LNCaP clone FGC (cell line): ENCODE data around the gene KRTAP19-4.

ENCODE experiments used
- DNase-seq: peaks from one replicate; pipeline ENCODE4 v3.0.0-alpha.2; 2011; ENCODE audit warnings: low read depth
- H3K4me3 ChIP-seq: 2 replicates; pipeline ENCODE4 v1.5.1; 2011; ENCODE audit warnings: mild to moderate bottlenecking, low read depth, low read length, control low read depth
- TF ChIP-seq, protein P1 (sequence below): IDR thresholded peaks from 2 replicates; pipeline ENCODE4 v1.5.1; 2012; ENCODE audit warnings: mild to moderate bottlenecking; ENCODE audit not compliant: control insufficient read depth, insufficient read depth; ENCODE audit errors: extremely low read depth

KRTAP19-4 gene

DNA sequence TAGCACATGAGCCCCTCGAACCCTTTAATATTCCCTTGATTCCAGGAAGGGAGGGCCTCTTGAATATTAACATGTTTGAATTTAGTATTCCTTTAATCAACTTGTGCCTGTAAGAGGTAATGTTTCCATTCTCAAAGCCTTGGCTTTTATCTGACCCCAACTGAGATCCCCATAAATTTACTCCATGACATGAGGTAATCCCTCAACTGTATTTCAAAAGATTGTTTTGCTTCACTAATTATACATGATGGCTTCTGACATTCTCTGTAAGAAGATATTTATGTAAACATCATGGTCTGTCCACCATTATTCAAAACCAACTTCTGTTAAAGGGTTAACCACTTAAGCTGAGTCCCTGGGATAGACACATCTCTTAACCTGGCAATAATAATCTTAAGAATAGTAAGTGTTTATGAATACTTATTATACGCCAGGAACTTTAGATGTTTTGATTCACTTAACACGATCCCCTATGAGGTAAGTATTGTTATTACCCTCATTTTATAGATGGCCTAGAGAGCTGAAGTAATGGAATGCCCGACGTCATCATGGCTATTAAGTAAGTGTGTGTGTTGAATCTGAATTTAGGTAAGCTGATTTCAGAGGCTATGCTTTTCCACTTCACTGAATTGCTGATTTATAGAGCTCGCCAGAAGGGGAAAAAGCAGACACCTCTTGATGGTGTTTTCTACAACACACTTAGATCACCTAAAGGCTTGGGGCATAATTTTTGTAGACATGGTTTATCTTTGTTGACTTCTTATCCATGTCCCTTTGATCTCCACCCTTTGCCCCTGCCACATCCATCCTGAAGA lies 27.9 kb downstream of the KRTAP19-4 start:
- DNase-seq, result no peak
- no peak overlapping the region for H3K4me3 ChIP-seq
- TF ChIP-seq, protein P1, sequence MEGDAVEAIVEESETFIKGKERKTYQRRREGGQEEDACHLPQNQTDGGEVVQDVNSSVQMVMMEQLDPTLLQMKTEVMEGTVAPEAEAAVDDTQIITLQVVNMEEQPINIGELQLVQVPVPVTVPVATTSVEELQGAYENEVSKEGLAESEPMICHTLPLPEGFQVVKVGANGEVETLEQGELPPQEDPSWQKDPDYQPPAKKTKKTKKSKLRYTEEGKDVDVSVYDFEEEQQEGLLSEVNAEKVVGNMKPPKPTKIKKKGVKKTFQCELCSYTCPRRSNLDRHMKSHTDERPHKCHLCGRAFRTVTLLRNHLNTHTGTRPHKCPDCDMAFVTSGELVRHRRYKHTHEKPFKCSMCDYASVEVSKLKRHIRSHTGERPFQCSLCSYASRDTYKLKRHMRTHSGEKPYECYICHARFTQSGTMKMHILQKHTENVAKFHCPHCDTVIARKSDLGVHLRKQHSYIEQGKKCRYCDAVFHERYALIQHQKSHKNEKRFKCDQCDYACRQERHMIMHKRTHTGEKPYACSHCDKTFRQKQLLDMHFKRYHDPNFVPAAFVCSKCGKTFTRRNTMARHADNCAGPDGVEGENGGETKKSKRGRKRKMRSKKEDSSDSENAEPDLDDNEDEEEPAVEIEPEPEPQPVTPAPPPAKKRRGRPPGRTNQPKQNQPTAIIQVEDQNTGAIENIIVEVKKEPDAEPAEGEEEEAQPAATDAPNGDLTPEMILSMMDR, result no peak

DNA sequence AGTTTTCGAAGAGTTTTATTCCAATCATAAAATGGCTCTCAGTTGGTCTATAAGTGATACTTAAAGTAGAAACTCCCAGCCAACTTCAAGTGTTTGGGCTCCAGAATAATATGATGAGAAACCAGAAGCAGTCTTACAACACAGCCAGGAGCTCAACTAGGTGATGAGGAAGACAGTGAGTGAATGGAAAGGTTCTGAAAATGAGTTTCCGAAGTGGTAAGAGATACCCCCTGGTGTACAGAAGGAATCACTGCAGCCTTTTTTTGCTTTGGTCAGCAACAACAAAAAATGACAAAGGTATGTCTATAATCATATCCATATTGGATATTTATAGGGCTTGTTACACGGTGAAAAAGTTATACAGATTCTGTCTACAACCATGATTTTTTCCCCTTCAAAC lies 33.3 kb downstream of the KRTAP19-4 start:
- no peak for DNase-seq
- no peak overlapping the region for H3K4me3 ChIP-seq
- TF ChIP-seq, protein P1, result peak; percentile 60

DNA sequence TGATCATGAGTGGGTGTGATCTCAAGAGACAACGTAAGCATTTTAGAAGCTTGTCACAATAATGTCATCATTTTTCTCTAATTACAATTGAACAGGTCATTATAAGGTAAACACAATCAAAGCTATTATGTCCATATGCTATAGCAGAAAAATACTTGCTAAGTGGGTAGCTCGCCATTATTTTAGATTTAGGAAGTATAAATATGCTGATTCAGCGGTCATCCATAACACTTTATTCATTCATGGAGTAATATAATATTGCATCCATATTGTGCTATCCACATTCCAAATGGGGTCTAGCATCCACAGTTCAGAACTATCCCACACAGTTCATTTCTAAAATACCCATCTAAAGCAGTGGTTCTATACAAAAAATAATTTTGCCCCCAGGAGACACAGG lies 48.5 kb downstream of the KRTAP19-4 start:
- no peak for DNase-seq
- H3K4me3 ChIP-seq, result no peak overlapping the region
- TF ChIP-seq, protein P1, result no peak

DNA sequence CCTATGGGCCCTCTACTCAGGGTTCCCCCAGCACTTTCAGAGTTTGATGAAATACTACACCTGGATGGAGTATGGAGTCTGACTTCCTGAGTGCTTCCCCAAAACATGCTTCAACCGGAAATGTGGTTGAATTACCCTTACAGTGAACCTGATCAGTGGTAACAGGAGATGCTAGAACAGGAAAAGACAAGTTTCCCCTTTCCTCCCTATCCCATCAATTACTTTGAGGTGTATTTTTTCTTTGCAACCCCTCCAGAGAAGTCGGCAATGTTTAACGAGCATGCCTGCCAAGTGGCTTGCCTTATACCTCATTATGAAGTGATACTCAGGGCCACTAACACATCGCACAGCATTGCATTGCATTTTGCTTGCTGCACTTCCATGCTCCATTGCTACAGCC lies 49.9 kb downstream of the KRTAP19-4 start:
- no peak for DNase-seq
- TF ChIP-seq, protein P1, result no peak
- H3K4me3 ChIP-seq, result no peak overlapping the region
